Left renal cortex interstitium (tissue), 4 donors: ENCODE measurements around the gene MTA3. TPM values are rescaled to one million over a fixed set of nuclear protein-coding genes. Genes with fewer than 3 reads are reported as not detected.
"Not testable (repeated sequence)": the region's sequence is repeated elsewhere in the genome, so short reads cannot be mapped to it uniquely, and the experiment has no call there.

Source experiments
- DNase-seq, 4 donors: peaks; one replicate each; pipeline ENCODE4 v3.0.0-alpha.2; 2013; ENCODE audit warnings: low read depth in 4 of 4, low spot score in 2 of 4, missing footprints in 1 of 4
- polyA plus RNA-seq, 4 donors: library from polyadenylated mRNA; unstranded; fragments of 120-200 nt; gene quantifications; one replicate each; pipeline ENCODE4 v1.2.1, GENCODE V29; 2013; ENCODE audit not compliant: insufficient read length in 4 of 4

The MTA3 gene
- 10 to 100 TPM; 60.8 to 83.8 (median 67.7) TPM for polyA plus RNA-seq

DNA sequence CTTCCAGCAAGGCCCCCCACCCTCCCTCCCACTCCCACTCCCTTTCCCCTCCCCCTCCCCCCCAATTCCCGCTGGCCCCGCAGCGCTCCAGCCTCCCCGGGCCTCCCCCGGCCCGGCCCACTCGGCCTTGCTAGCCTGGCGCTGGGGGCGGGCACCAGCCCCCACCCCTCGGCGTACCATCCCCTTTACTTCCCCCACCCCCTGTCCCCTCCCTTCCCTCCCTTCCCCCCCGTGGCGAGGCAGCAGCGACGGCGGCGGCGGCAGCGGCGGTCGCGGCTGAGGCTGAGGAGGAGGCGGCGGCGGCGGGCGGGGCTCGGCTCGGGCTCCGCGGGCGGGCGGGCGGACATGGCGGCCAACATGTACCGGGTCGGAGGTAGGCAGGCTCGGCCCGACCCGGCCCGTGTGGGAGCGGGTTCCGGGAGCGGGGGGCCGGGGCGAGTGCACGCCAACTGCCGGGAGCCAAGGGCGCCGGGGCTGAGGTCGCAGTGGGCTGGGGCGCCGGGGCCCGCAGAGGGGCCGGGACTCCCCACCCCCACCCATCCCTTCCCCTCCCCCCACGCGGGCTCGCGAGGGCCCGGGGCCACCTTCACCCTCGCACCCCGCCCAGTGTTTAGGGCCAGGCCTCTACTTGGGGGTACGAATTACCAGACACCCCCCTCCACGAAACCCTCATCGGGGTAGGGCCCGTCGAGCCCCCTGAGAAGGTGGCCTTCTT is at the start of gene MTA3:
MTA3 (plus strand) TSS at position 232 of the 715 bp plus-strand sequence; CDS start at position 346, 114 bp downstream.
- no peak for DNase-seq

DNA sequence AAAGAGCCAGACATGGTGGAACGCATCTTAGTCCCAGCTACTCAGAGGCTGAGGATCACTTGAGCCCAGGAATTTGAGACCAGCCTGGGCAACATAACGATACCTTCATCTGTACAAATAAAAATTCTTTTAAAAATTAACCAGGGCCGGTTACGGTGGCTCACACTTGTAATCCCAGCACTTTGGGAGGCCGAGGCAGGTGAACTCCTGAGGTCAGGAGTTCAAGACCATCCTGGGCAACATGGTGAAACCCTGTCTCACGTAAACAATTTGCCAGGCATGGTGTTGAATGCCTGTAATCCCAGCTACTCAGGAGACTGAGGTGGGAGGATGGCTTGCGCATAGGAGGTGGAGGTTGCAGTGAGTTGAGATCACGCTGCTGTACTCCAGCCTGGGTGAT is 48.8 kb upstream of the MTA3 start:
- DNase-seq, result no peak

DNA sequence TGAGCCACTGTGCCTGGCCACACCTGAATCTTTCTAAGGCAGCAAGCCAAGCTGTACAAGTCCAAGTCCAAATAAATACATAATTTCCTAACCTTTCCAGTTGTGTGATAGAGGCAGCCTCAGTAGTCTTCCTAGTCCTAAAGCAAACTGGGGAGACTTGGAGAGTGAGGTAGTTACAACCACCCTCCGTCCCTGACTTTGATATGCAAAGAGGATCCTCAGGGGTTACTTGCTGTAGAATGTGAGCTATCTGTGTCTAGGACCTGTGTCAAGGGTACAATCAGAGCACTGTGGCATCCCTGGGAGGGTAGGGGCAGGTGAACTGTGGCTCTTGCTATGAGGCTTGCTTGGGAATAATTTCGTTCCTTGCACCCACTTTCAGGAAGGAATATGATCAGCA is 46.4 kb upstream of the MTA3 start:
- no peak for DNase-seq

DNA sequence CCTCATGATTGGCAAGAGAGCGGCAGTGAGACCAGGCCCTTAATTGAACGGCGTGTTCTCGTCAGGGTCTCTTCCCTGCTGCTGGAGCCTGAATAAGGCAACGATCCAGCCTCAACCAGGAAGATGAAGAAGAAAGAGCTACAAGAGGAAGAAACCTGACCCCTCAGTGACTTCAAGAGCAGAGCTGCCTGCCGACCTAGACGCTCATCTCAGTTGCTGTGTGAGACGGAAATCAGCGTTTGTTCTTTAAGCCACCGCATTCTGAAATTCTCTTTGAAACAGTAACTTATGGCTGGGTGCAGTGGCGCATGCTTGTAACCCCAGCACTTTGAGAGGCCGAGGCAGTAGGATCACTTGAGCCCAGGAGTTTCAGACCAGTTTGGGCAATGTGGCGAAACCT is 45.1 kb upstream of the MTA3 start:
- no peak for DNase-seq

DNA sequence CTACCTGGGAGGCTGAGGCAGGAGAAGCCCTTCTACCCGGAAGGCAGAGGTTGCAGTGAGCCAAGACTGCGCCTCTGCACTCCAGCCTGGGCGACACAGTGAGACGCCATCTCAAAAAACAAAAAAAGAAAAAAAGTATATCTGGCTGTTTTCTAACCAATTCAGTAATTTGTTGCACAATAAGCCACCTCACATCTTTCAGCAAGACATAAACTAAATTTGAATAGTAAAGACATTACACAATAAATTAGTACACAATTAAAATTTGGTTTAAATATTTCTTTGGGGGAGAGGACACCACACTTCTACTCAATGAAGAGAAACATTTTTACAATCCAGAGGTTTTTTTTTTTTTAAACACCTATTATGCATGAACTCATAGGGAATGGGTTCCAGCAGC is 36.0 kb upstream of the MTA3 start:
- no peak for DNase-seq

DNA sequence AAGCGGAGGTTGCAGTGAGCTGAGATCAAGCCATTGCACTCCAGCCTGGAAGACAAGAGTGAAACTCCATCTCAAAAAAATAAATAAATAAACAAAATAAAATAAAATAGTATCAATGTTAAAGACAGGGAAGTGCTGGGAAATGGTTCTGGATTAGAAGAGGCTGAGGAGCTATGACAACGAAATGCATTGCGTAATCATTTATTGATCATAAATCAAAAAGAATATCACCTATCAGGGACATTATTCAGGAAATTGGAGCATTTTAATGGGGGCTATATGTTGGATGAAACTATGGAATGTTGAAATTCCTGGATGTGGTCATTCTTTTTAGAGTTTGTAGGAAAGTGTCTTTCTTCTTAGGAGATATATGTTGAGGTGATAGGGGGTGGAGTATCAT is 30.9 kb upstream of the MTA3 start:
- no peak for DNase-seq

DNA sequence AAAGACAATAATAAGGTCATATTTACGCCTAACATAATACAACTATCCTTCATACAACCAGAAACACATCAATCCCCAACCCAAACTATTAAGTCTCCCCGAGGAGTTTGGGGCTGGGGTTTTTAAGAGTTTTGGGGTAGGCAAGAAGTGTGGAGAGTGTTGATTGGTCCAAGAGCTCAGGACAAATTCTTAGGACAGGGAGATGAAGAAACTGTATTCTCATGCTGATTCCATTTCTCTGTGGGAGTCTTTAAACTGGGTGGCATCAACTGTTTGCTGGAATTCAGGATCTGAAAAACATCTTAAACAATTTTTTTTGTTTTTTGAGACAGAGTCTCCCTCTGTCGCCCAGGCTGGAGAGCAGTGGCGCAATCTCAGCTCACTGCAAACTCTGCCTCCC is 25.6 kb upstream of the MTA3 start:
- DNase-seq, result no peak

DNA sequence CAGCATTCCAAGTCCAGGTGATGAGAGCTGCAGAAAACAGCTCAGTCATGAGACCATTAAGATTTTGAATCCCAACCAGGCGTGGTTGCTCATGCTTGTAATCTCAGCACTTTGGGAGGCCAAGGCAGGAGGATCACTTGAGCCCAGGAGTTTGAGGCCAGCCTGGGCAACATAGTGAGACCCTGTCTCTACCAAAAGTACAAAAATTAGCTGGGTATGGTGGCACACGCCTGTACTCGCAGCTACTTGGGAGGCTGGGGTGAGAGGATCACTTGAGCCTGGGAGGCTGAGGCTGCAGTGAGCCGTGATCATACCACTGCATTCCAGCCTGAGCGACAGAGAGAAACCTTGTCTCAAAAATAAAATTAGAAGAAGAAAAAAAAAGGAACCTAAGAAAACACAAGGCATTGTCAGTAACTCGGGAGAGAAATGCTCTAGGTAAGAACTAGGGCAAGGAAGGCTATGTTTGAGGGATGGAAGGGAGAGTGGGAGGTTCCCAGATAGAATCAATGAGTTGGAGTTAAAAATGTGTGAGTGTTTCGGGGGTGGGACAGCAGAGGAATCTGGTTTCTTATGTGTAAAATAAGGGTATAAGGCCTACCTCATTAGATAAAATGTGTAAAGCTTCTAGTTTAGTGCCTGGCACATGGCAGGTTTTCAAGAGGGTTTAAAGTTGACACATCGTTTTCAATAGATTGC is 23.3 kb upstream of the MTA3 start:
- DNase-seq, result no peak

DNA sequence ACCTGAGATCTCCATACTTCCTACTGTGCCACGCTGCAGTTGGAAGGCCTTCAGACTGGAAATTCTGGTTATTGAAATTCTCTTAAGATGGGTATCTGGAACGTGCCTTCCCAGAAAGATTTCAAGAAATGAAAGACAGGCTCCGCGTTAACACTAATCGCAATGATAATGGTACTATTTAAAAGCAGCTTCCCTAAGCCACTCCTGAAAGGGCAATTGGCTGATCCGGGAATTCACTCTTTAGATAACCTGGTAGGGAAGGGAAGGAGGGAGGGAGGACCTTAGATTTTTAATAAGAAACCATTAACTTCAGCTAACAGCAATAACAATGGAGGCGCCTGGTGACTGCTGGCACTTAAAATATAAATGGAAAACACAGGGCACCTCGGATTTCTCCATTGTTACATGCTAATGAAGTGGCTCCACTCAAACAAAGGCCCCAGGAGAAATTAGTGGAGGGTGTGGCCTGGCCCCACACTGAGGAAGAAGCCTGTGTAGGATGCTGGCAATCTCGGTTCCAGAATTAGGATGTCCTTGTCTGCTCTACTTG is 22.5 kb upstream of the MTA3 start:
- no peak for DNase-seq

DNA sequence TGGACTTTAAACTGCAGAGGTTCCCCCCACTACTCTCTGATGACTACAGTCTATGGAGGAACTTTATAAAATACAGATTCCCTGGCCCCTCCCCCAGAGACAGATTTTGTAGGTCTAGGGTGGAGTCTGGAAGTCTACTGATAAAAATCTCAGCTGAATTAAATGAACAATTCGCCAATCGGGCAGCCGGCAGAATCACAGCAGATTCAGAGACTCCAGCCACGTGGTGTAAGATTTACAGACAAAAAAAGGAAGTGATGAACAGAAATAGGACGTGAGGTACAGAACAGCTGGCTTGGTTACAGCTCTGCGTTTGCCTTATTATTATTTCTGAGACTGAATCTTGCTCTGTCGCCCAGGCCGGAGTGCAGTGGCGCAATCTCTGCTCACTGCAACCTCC is 21.4 kb upstream of the MTA3 start:
- DNase-seq, result no peak

DNA sequence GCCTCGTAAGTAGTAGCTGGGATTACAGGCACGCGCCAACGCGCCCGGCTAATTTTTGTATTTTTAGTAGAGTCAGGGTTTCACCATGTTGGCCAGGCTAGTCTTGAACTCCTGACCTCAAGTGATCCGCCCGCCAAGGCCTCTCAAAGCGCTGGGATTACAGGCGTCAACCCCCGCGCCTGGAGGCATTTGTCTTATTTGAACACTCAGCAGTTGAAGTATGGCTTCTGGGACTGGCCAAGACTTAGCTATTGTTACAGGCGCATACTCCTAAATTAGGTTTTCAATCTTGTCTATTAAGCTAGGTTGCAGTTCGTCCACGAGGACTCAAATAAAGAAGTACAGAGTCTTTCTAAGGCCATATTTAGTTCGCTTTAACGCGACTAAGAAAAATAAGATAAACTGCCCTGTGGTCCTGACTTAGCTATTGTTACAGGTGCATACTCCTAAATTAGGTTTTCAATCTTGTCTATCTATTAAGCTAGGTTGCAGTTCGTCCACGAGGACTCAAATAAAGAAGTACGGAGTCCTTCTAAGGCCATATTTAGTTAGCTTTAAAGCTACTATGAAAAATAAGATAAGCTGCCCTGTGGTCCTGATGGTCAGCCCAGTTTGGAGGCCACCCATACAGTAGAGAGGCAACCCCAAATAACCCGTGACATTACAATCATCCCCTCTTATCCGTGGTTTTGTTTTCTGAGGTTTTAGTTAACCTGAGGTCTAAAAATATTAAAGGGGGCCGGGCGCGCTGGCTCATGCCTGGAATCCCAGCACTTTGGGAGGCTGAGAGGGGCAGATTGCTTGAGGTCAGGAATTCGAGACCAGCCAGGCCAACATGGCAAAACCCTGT is 20.8 kb upstream of the MTA3 start:
- DNase-seq, result no peak

DNA sequence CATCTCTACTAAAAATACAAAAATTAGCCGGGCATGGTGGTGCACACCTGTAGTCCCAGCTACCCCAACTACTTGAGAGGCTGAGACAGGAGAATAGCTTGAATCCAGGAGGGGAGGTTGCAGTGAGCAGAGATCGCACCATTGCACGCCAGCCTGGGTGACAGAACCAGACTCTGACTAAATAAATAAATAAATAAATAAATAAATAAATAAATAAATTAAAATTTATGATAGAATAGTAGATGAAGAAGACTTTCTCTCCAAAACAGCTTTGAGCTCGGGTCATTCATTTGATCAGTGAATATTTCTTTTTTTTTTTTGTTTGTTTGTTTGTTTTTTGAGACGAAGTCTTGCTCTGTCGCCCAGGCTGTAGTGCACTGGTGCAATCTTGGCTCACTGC is 17.6 kb upstream of the MTA3 start:
- DNase-seq, result no peak

DNA sequence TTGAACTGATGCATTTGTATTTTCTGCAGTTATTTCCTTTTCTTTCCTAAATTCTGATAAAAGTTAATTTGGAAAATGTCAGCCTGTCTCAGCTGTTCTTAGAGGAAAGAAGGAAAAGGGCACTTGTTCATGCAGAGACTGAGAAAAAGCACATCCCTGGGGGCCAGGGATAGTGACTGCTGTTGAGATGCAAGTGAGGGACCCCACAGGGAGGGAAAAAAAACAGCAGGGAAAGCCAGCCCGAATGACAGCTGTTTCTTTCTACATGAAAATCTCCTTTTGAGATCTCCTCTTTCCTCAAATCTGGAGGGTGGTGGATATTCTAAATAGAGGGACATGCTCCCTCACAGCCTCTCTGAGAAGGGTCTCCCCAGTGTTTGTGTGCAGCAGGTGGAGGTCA is 14.0 kb upstream of the MTA3 start:
- DNase-seq, result no peak

DNA sequence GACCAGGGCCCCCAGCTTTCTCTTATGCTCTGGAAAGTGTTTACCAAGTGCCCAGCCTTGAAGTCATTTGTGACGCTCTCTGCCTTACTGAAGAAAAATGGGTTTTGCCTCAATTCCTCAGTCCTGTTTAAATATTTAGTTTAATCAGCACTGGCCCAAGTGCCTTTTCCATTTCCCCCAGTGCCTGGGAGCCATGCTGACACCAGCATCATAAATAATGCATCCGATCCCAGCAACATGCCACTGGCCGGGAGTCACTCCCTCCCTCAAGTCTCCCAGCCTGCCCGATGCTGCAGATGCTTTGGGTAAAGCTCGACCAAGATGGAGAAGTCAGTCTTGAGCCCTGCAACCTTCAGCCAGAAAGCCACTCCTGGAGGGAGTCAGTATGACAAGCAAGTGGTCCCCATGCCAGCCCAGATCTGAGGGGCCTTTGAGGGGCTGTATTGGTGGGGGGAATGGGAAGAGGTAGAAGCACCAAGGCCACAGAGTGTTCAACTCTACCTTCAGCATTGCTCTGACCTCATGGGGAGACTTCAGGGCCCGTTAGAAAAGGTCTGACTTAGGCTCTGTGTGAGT is 12.0 kb upstream of the MTA3 start:
- no peak for DNase-seq

DNA sequence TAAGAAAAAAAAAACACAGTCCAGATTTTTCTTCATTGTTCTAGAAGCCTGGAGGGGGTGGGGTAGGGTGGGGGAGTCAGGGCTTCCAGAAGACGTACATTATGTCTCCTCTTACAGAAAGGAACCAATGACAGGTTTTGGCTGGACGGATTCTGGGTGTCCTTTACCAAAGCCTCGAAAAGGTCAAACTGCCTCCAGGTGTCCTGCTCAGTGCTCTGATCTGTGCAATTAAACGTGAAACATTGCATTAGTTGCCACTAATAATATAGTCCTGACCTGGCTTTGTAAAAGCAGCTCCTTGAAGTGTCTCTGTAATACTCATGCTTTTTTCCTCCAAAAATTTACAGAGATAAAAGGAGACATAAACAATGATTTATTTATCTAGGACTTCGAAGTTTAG is 11.1 kb upstream of the MTA3 start:
- DNase-seq, result no peak

DNA sequence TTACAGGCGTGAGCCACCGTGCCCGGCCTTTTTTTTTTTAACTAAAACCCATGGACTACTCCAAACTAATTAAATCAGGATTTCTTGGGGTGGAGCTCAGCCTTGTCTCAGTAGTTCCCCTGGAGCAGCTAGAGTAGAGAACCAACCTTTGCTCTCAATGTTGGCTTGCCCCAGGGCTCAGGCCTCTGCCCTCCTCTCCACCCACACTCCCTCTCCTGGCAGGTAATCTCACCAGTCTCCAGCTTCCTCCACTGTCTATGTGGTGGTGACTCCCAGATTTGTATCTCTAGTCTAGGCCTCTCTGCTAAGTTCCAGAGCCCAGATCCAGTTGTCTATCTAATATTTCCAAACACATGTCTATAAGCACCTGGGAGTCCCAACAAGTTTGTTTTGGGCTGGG is 9.6 kb upstream of the MTA3 start:
- no peak for DNase-seq

DNA sequence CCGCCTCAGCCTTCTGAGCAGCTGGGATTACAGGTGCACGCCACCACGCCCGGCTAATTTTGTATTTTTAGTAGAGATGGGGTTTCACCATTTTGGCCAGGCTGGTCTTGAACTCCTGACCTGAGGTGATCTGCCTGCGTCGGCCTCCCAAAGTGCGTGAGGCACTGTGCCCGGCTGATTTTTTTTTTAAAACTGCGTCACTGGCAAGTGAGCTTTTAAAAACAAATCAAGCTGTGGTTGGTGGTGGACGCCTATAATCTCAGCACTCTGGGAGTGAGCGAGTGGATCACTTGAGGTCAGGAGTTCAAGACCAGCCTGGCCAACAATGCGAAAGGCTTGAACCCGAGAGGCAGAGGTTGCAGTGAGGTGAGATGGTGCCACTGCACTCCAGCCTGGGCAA is 8.3 kb upstream of the MTA3 start:
- not testable (repeated sequence) for DNase-seq

DNA sequence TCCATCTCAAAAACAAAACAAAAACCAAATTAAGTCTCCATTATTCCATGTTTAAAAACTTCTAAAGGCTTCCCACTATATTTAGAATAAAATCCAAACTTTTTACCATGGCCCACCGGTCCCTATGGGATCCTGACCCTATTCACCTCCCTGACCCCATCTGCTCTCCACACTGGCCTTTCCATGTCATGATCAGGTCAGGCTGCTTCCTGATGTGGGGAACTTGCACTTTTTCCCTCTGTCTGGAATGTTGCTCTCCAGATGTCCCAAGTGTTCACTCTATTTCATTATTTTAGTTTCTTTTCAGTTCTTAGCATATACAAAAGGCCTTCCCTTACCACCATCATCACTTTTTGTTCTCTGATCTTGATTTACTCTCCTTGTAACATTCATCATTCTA is 7.5 kb upstream of the MTA3 start:
- DNase-seq, result no peak

DNA sequence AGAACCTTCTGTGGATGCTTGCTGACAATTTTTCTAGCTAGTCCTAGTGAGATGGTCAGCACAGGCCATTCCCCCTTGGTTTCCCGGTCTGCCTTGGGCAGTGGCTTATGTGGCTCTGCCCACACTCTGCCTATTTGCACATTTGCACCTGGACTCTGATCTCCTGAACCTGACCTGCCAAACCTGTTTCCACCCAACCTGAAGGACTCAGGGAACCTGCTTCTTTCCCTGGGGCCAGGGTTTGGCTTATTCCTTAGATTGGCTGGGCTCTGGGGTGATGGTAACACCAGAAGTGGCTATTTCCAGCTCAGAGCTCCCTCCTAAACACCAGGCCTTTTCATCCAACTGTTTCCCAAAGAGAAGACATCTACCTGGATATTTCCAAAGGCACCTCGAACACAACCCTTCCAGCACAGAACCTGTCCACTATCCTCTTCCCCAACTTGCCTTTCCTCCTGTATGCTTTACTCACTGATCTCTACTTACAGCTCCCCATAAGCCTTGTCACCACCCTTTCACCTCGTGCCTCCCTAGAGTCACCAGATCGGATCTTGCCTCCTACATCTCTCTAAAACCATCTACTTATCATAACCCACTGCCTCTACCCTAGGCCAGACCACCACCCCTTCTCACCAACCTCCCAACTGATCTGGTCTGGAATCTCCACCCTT is 5.8 kb upstream of the MTA3 start:
- no peak for DNase-seq

DNA sequence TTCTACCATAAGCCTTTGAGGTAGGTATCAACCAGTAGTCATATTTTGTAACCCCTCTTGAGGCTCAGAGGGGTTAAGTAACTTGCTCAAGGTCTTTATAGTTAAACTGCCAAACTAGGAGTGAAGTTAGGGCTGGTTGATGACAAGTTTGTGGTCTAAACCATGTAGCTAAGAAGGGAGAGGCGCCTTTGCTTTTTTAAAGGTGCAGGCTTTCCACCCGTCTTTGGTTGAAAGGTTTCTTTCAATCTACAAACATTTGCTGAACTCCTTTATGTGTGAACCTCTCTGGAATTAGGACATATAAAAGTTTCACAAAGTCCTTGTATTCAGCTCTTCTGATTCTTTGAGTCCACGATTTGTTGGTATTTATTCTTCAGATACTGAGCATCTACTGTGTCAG is 2.4 kb upstream of the MTA3 start:
- no peak for DNase-seq
